ENCODE data around the gene RNF169. TPM values are rescaled to one million over a fixed set of nuclear protein-coding genes. Genes with fewer than 3 reads are reported as not detected.

Gene RNF169
- total and polyA plus RNA-seq, 2 experiments from 2014 or later = 0.78 to 16.5 TPM

- Histone ChIP-seq H3K9me2 (ENCODE audit: insufficient read depth) (0 out of 2 replicates have a peak, but pooled peaks cover 4% of the 10 kb centered on the region), H3F3A (replicated peaks; ENCODE audit: low read depth) (no peaks in the 10 kb centered on the region), H3K36me3 (ENCODE audit: insufficient read depth) (peaks cover 15% of the 10 kb centered on the region; the same call in 1 of the 2 replicates), H3K79me2 (replicated peaks; ENCODE audit: insufficient read depth) (no peaks in the 10 kb centered on the region), H3K27ac (ENCODE audit: low read depth) (no peak overlapping the region), H3K27me3 (ENCODE audit: insufficient read depth) (no peaks in the 10 kb centered on the region), H3K4me1 (ENCODE audit: insufficient read depth) (0 out of 2 replicates have a peak, but pooled peaks cover 11% of the 10 kb centered on the region), H2AFZ (no peak overlapping the region), H3K4me2 (no peak overlapping the region), H4K20me1 (replicated peaks; ENCODE audit: insufficient read depth) (no peaks in the 10 kb centered on the region), H3K4me3 (no peak overlapping the region)
- TF ChIP-seq EZH2phosphoT487 (IDR thresholded peaks at IDR 0.05; ENCODE audit: unreplicated experiment) (no peak), JUNB (IDR thresholded peaks at IDR 0.05; ENCODE audit: unreplicated experiment) (no peak), REST (IDR thresholded peaks at IDR 0.05; ENCODE audit: unreplicated experiment) (no peak), POLR2AphosphoS5 (IDR thresholded peaks at IDR 0.05; ENCODE audit: low read depth) (no peak), STAT1 (IDR thresholded peaks at IDR 0.05; ENCODE audit: unreplicated experiment) (no peak), CTCF (conservative IDR thresholded peaks at IDR 0.05; ENCODE audit: low read depth in 2 of 2) (no peak), ETS1 (IDR thresholded peaks at IDR 0.05) (no peak)
- no peak for DNase-seq (ENCODE audit: low spot score)
- ATAC-seq = no peak
- no peak overlapping the region for H3K27ac Mint-ChIP-seq
- H3K4me1 Mint-ChIP-seq = no peaks in the 10 kb centered on the region
- H3K9me3 Mint-ChIP-seq = peaks cover 34% of the 10 kb centered on the region
- peaks cover 71% of the 10 kb centered on the region for H3K36me3 Mint-ChIP-seq (ENCODE audit: low read depth)
- H3K4me3 Mint-ChIP-seq = no peak overlapping the region
- H3K27me3 Mint-ChIP-seq (ENCODE audit: insufficient read depth, low read depth, poor library complexity) = no peaks in the 10 kb centered on the region
These were observed 112.1 kb downstream of the RNF169 start for GRCh38 chr11:74860743-74861142.

GRCh38 chr11:74863410-74863809, 114.8 kb downstream of the RNF169 start:
- Histone ChIP-seq H3K79me2 (replicated peaks; ENCODE audit: insufficient read depth) (no peaks in the 10 kb centered on the region), H3K4me1 (ENCODE audit: insufficient read depth) (0 out of 2 replicates have a peak, but pooled peaks cover 11% of the 10 kb centered on the region), H3F3A (replicated peaks; ENCODE audit: low read depth) (no peaks in the 10 kb centered on the region), H3K27ac (ENCODE audit: low read depth) (no peak overlapping the region), H3K27me3 (ENCODE audit: insufficient read depth) (no peaks in the 10 kb centered on the region), H3K36me3 (ENCODE audit: insufficient read depth) (peaks cover 19% of the 10 kb centered on the region; the same call in 1 of the 2 replicates), H3K9me2 (ENCODE audit: insufficient read depth) (0 out of 2 replicates have a peak, but pooled peaks cover 10% of the 10 kb centered on the region), H2AFZ (no peak overlapping the region), H3K4me2 (no peak overlapping the region), H3K4me3 (no peak overlapping the region), H4K20me1 (replicated peaks; ENCODE audit: insufficient read depth) (no peaks in the 10 kb centered on the region)
- DNase-seq (ENCODE audit: low spot score) (no peak), ATAC-seq (no peak)
- Mint-ChIP-seq H3K27me3 (ENCODE audit: insufficient read depth, low read depth, poor library complexity) (no peaks in the 10 kb centered on the region), H3K9me3 (peaks cover 60% of the 10 kb centered on the region), H3K4me1 (no peaks in the 10 kb centered on the region), H3K27ac (no peak overlapping the region), H3K36me3 (ENCODE audit: low read depth) (peaks cover 96% of the 10 kb centered on the region), H3K4me3 (no peak overlapping the region)
- TF ChIP-seq ETS1 (IDR thresholded peaks at IDR 0.05) = no peak
- TF ChIP-seq REST (IDR thresholded peaks at IDR 0.05; ENCODE audit: unreplicated experiment) = no peak
- TF ChIP-seq CTCF (conservative IDR thresholded peaks at IDR 0.05; ENCODE audit: low read depth in 2 of 2) = no peak
- TF ChIP-seq EZH2phosphoT487 (IDR thresholded peaks at IDR 0.05; ENCODE audit: unreplicated experiment) = no peak
- no peak for TF ChIP-seq ZNF114 (CRISPR knock-in tag; IDR thresholded peaks at IDR 0.05)
- no peak for TF ChIP-seq EZH2 (IDR thresholded peaks at IDR 0.05; ENCODE audit: low read depth, unreplicated experiment)
- TF ChIP-seq STAT1 (IDR thresholded peaks at IDR 0.05; ENCODE audit: unreplicated experiment) = no peak
- TF ChIP-seq JUNB (IDR thresholded peaks at IDR 0.05; ENCODE audit: unreplicated experiment) = no peak

All from GM23338 (cell line).